ENCODE results near the gene PTGS2.

The PTGS2 gene

DNA sequence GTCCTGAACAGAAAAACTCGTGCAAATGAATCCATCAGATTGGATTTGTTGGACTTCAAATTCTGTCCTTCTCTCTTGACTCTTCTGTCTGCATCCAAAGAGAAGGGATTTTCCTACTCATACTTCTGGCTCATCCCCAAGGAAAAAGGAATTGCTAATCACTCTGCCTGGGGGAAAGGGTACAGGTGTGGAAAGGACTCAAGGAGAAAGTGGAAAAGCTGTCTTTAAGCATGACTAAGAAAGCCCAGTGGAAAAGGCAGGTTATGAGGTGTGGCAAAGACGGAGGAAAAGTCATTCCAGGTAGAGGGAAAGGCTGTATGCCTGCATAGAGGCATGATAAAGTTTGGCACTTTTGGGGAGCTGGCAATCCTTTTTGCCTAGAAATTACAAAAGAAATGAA lies 43.4 kb downstream of the PTGS2 start:
- TF ChIP-seq, protein P1, sequence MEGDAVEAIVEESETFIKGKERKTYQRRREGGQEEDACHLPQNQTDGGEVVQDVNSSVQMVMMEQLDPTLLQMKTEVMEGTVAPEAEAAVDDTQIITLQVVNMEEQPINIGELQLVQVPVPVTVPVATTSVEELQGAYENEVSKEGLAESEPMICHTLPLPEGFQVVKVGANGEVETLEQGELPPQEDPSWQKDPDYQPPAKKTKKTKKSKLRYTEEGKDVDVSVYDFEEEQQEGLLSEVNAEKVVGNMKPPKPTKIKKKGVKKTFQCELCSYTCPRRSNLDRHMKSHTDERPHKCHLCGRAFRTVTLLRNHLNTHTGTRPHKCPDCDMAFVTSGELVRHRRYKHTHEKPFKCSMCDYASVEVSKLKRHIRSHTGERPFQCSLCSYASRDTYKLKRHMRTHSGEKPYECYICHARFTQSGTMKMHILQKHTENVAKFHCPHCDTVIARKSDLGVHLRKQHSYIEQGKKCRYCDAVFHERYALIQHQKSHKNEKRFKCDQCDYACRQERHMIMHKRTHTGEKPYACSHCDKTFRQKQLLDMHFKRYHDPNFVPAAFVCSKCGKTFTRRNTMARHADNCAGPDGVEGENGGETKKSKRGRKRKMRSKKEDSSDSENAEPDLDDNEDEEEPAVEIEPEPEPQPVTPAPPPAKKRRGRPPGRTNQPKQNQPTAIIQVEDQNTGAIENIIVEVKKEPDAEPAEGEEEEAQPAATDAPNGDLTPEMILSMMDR (IDR thresholded peaks at IDR 0.05; ENCODE audit: low read depth, low read length, missing control alignments), result no peak
- no peak overlapping the region for H3K4me3 ChIP-seq (replicated peaks; ENCODE audit: low read depth, low read length)
- DNase-seq (ENCODE audit: extremely low read depth, low read depth), result no peak

- DNase-seq (ENCODE audit: extremely low read depth, low read depth), result no peak
- no peak overlapping the region for H3K4me3 ChIP-seq (replicated peaks; ENCODE audit: low read depth, low read length)
- TF ChIP-seq, protein P1 (IDR thresholded peaks at IDR 0.05; ENCODE audit: low read depth, low read length, missing control alignments), result no peak
Measured at GRCh38 chr1:186634511-186634910, 45.7 kb downstream of the PTGS2 start.

- TF ChIP-seq, protein P1 (IDR thresholded peaks at IDR 0.05; ENCODE audit: low read depth, low read length, missing control alignments), result no peak
- no peak for DNase-seq (ENCODE audit: extremely low read depth, low read depth)
Measured at GRCh38 chr1:186633116-186633515, 47.1 kb downstream of the PTGS2 start.

DNA sequence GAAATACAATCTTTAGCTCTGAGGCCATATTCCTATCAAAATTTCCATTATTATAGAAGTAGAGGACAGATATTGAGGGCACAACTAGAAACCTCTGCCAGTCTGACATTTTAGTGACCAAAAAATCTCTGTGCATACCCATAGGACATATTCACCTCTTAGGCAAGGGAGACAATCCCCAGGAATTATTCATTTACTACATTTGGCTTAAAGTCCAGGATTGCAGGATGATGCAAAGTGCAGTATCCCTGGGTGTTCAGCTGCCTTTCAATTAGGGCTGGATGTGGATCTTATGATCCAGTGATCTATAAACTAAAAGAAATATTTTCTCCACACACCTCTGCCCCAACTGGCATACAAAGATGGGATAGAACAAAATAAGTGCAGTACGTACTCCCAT lies 50.9 kb downstream of the PTGS2 start:
- no peak overlapping the region for H3K4me3 ChIP-seq (replicated peaks; ENCODE audit: low read depth, low read length)
- TF ChIP-seq, protein P1 (IDR thresholded peaks at IDR 0.05; ENCODE audit: low read depth, low read length, missing control alignments), result no peak
- DNase-seq (ENCODE audit: extremely low read depth, low read depth), result no peak

More at GRCh38 chr1:186633116-186633515, 47.1 kb downstream of the PTGS2 start:
- no peak overlapping the region for H3K4me3 ChIP-seq (replicated peaks; ENCODE audit: low read depth, low read length)

DNA sequence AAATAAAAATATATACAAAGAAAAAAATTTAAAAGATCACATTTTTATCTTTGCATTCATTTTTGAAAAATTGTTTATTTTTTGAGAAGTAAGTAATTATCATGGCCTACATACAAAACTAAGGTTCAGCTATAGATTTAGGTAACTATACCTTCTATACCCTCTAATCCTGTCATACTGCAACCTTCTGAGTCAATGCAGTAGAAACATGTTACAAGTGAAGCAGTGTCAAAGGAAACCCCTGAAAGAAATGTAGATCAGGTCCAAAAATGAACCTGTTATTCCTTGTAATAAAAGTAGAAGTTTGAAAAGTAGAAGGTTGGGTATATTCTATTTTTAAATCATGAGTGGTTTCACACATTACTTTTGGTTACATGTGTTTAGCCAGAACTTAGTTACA lies 51.3 kb downstream of the PTGS2 start:
- TF ChIP-seq, protein P1 (IDR thresholded peaks at IDR 0.05; ENCODE audit: low read depth, low read length, missing control alignments), result no peak
- no peak for DNase-seq (ENCODE audit: extremely low read depth, low read depth)
- no peak overlapping the region for H3K4me3 ChIP-seq (replicated peaks; ENCODE audit: low read depth, low read length)

GRCh38 chr1:186627019-186627418 lies 53.2 kb downstream of the PTGS2 start:
- H3K4me3 ChIP-seq (replicated peaks; ENCODE audit: low read depth, low read length), result no peak overlapping the region
- DNase-seq (ENCODE audit: extremely low read depth, low read depth), result no peak
- TF ChIP-seq, protein P1 (IDR thresholded peaks at IDR 0.05; ENCODE audit: low read depth, low read length, missing control alignments), result no peak

- H3K4me3 ChIP-seq (replicated peaks; ENCODE audit: low read depth, low read length), result no peak overlapping the region
- DNase-seq (ENCODE audit: extremely low read depth, low read depth), result no peak
- TF ChIP-seq, protein P1 (IDR thresholded peaks at IDR 0.05; ENCODE audit: low read depth, low read length, missing control alignments), result no peak
Measured at GRCh38 chr1:186626356-186626932, 53.8 kb downstream of the PTGS2 start.

Data from HFF-Myc (cell line).